Fibroblast of skin of right biceps (primary cell): ENCODE data around the gene MAB21L2.

ENCODE experiments used
- DNase-seq: peaks from one replicate; pipeline ENCODE4 v3.0.0-alpha.2; 2013

The MAB21L2 gene

DNA sequence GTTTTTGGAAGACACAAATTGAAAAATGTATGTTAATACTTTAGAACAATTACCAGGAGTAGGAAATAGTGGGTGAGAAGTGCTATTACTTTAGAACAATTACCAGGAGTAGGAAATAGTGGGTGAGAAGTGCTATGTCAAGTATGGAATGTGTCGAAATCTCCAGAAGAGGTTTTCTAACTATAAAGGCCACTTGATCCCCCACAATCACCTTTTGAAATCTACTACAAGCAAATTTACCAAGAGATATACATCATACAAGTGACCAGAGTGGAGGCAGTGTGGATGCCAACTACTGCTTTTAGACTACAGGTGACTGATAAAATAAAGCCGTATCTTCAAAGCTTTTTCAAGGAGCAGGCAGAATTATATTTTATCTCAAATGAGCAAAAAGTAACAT, 43.1 kb downstream of the MAB21L2 start:
- DNase-seq: no peak

DNA sequence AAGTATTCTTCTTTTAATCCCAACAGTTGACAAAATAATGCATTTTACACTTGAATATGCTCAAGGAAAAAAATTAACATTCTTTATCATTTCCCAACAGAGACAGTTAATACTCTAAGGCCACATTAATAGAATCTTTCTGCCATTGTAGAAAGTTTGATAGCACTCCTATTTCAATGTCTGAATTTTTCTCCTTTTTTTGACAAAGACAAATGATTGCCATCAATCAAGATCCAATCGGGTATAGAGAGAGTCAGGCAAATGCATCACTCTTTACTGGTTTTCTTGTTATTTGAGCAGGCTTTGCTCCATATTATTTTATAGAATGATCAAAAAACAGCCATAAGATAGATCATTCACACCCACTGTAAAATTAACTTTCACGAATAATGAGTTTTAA, 46.1 kb downstream of the MAB21L2 start:
- DNase-seq: no peak

DNA sequence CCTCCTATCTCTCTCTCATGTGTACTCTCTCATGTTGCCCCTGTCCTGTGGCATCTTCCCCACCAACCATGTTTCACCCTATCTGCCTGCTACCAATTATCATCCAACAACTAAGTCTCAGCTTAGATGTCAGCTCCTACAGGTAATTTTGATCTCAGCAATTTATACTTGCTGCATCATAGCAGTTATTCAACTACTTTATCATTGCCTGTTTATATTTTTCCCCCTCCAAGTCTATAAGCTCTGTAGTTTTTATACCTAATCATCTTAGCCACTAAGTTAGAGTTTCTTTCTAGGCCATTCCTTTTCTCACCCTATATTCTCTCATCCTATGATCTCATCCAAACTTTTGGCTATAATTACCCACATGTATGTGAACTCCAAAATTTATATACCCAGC, 50.7 kb downstream of the MAB21L2 start:
- no peak for DNase-seq
